Endothelial cell of umbilical vein (primary cell): ENCODE results near the gene CNTNAP1. TPM values are rescaled to one million over a fixed set of nuclear protein-coding genes. Genes with fewer than 3 reads are reported as not detected.

Experiments
- BruUV-seq: library from RNA; stranded (reverse); fragments of 400-500 nt; replicated peaks from 2 replicates; lab custom pipeline; 2021; lab: Mats Ljungman, UMichigan
- CTCF ChIA-PET: fragments of 300-600, 350-600 bp; sonication (Branson Sonifier 250); formaldehyde crosslinking; loops from one replicate; lab custom pipeline; 2021; ENCODE audit warnings: antibody characterized with exemption, inconsistent platforms; lab: Charles Lee
- POLR2A ChIA-PET: fragments of 300-600, 350-600 bp; sonication (Branson Sonifier 250); formaldehyde crosslinking; loops from one replicate; lab custom pipeline; 2021; ENCODE audit warnings: antibody characterized with exemption, inconsistent platforms; lab: Charles Lee
- DNase-seq: peaks from one replicate; pipeline ENCODE4 v3.0.0-alpha.2; 2011; ENCODE audit warnings: low read depth, low spot score
- FAIRE-seq: peaks from 2 replicates; lab custom pipeline; 2011; peaks lifted over from hg19 to GRCh38; lab: Jason Lieb, UNC
- H2AFZ ChIP-seq: 2 replicates; pipeline ENCODE4 v1.6.0; 2012; ENCODE audit warnings: low read depth, low read length, control low read depth, inconsistent platforms
- H3K27ac ChIP-seq: 2 replicates; pipeline ENCODE4 v1.5.1; 2011; ENCODE audit warnings: low read depth, mild to moderate bottlenecking, control low read depth, low read length, moderate library complexity; ENCODE audit not compliant: insufficient read depth
- H3K27me3 ChIP-seq, 2 experiments: 2 replicates each; pipeline versions ENCODE4 v1.6.0 to v1.6.1; 2011; ENCODE audit warnings: low read length in 2 of 2, mixed read lengths in 1 of 2; ENCODE audit not compliant: control insufficient read depth in 2 of 2, insufficient read depth in 2 of 2
- H3K36me3 ChIP-seq, 2 experiments: 2 replicates in 1 of 2; 3 replicates in 1 of 2; pipeline ENCODE4 v1.5.1; 2011; ENCODE audit warnings: low read length in 2 of 2, mild to moderate bottlenecking in 1 of 2, moderate library complexity in 1 of 2; ENCODE audit not compliant: control insufficient read depth in 2 of 2, insufficient read depth in 2 of 2; ENCODE audit errors: extremely low read depth in 1 of 2
- H3K4me1 ChIP-seq: 3 replicates; pipeline ENCODE4 v1.5.1; 2011; ENCODE audit warnings: mild to moderate bottlenecking, low read length; ENCODE audit not compliant: control insufficient read depth, insufficient read depth; ENCODE audit errors: extremely low read depth
- H3K4me2 ChIP-seq: 2 replicates; pipeline ENCODE4 v1.6.1; 2011; ENCODE audit warnings: low read length, control low read depth, mixed read lengths; ENCODE audit not compliant: insufficient read depth
- H3K4me3 ChIP-seq, 3 experiments: fragments of 200-600 bp in 1 of 3; sonication (generic), shearing (Covaris generic) in 1 of 3; replicated peaks in 1 of 3; 2 replicates each; pipeline ENCODE4 v1.5.1; 2011 to 2016; ENCODE audit warnings: control low read depth in 3 of 3, low read length in 3 of 3, mild to moderate bottlenecking in 2 of 3, inconsistent platforms in 1 of 3, low read depth in 1 of 3, moderate library complexity in 1 of 3; ENCODE audit not compliant: insufficient read depth in 1 of 3
- H3K79me2 ChIP-seq: 2 replicates; pipeline ENCODE4 v1.6.0; 2012; ENCODE audit warnings: low read length, inconsistent platforms; ENCODE audit not compliant: control insufficient read depth, insufficient read depth
- H3K9ac ChIP-seq: replicated peaks from 2 replicates; pipeline ENCODE3; 2011; ENCODE audit warnings: low read length, control low read depth; ENCODE audit not compliant: insufficient read depth; ENCODE audit errors: extremely low read depth
- H3K9me1 ChIP-seq: replicated peaks from 3 replicates; pipeline ENCODE4 v1.6.0; 2011; ENCODE audit warnings: mild to moderate bottlenecking, low read length; ENCODE audit not compliant: control insufficient read depth, insufficient read depth; ENCODE audit errors: extremely low read depth
- H3K9me3 ChIP-seq: replicated peaks from 2 replicates; pipeline ENCODE4 v1.5.1; 2012; ENCODE audit warnings: low read length, inconsistent platforms; ENCODE audit not compliant: control insufficient read depth, insufficient read depth
- H4K20me1 ChIP-seq: replicated peaks from 2 replicates; pipeline ENCODE3; 2011; ENCODE audit warnings: mild to moderate bottlenecking, low read length; ENCODE audit not compliant: control insufficient read depth, insufficient read depth; ENCODE audit errors: extremely low read depth
- CTCF ChIP-seq, 2 donors: IDR thresholded peaks; 1 replicate in 1 of 2; 2 replicates in 1 of 2; pipeline ENCODE4 v1.5.1; 2011; ENCODE audit warnings: low read length in 2 of 2, mild to moderate bottlenecking in 2 of 2, moderate library complexity in 2 of 2, control low read depth in 1 of 2, inconsistent platforms in 1 of 2, low read depth in 1 of 2; ENCODE audit not compliant: insufficient read depth in 1 of 2; ENCODE audit errors: extremely low read depth in 1 of 2
- EZH2 ChIP-seq: IDR thresholded peaks from 2 replicates; pipeline ENCODE4 v1.6.1; 2012; ENCODE audit warnings: borderline replicate concordance, low read depth, mild to moderate bottlenecking, moderate library complexity, low read length, inconsistent platforms; ENCODE audit not compliant: severe bottlenecking
- FOS ChIP-seq: IDR thresholded peaks from 2 replicates; pipeline ENCODE4 v1.6.1; 2011; ENCODE audit warnings: mild to moderate bottlenecking, low read length, moderate library complexity, borderline replicate concordance; ENCODE audit not compliant: insufficient read depth
- GATA2 ChIP-seq: IDR thresholded peaks from 2 replicates; pipeline ENCODE4 v1.7.0; 2011; ENCODE audit warnings: low read depth, mild to moderate bottlenecking, moderate library complexity, mixed read lengths, low read length; ENCODE audit not compliant: insufficient read length, insufficient read depth
- JUN ChIP-seq: IDR thresholded peaks from 2 replicates; pipeline ENCODE4 v1.6.1; 2011; ENCODE audit warnings: borderline replicate concordance, low read depth; ENCODE audit not compliant: insufficient read length, insufficient read depth
- MAX ChIP-seq: IDR thresholded peaks from 2 replicates; pipeline ENCODE4 v1.6.1; 2011; ENCODE audit not compliant: insufficient read depth, insufficient read length
- MYC ChIP-seq: IDR thresholded peaks from one replicate; pipeline ENCODE4 v1.6.1; 2011; ENCODE audit warnings: mild to moderate bottlenecking, low read depth, low read length
- POLR2A ChIP-seq: IDR thresholded peaks from 2 replicates; pipeline ENCODE4 v1.6.1; 2012; ENCODE audit warnings: low read depth, mild to moderate bottlenecking, control low read depth, low read length
- POLR2AphosphoS5 ChIP-seq: IDR thresholded peaks from 2 replicates; pipeline ENCODE4 v1.6.1; 2012; ENCODE audit warnings: low read depth, mild to moderate bottlenecking, control low read depth, low read length, moderate library complexity; ENCODE audit not compliant: insufficient read depth
- dilution Hi-C: fragments of 300-500 bp; cut with MboI; formaldehyde crosslinking; loops from one replicate; pipeline ENCODE4 v1.15.0; 2019; ENCODE audit warnings: low sequenced_read_pairs; ENCODE audit not compliant: extremely low pct_ligation_motif_present
- intact Hi-C: fragments of 100-400 bp; cut with micrococcal nuclease; formaldehyde crosslinking; loops from one replicate; pipeline ENCODE4 v1.10.0; 2022
- polyA plus RNA-seq, 4 experiments: library from polyadenylated mRNA; depleted of rRNA in 3 of 4; stranded (reverse) in 3 of 4; unstranded in 1 of 4; fragments of >200 nt; gene quantifications; 2 replicates each; pipeline versions ENCODE4 v1.2.1 to v1.2.3, GENCODE V29; 2011 to 2012; ENCODE audit warnings: missing spikeins in 1 of 4
- total RNA-seq: library from RNA; stranded (reverse); gene quantifications from 2 replicates; pipeline ENCODE4 v1.2.3, GENCODE V29; 2021

Gene CNTNAP1
- total and polyA plus RNA-seq, 2 donors (not counting 3 experiments of a cell fraction or from before 2014, with no cell fraction given), result 26.3 to 44.8 TPM

GRCh38 chr17:42632949-42633444 is 49.3 kb upstream of the CNTNAP1 start:
- Histone ChIP-seq H2AFZ (no peak overlapping the region), H3K27me3 (no peaks in the 10 kb centered on the region), H3K36me3 (no peaks in the 10 kb centered on the region), H3K79me2 (no peaks in the 10 kb centered on the region), H3K9ac (no peak overlapping the region), H3K4me2 (no peak overlapping the region), H3K4me1 (no peaks in the 10 kb centered on the region), H3K9me1 (no peaks in the 10 kb centered on the region), H3K27ac (no peak overlapping the region), H3K9me3 (no peaks in the 10 kb centered on the region), H3K4me3 (no peak overlapping the region), H4K20me1 (no peaks in the 10 kb centered on the region)
- no TSS peak for BruUV-seq
- DNase-seq (no peak), FAIRE-seq (no peak)
- intact Hi-C loops (no loop called here), dilution Hi-C loops (no loop called here)
- ChIA-PET POLR2A (no interaction called here), CTCF (interaction anchor here (1.0 to 1.4 kb wide), 4 partner anchors 9 to 34 kb away, joined by 3 to 4 read pairs (median 3); no protein-coding TSS in a partner anchor)
- TF ChIP-seq FOS, result no peak
- no peak for TF ChIP-seq POLR2A
- TF ChIP-seq POLR2AphosphoS5, result no peak
- TF ChIP-seq GATA2, result no peak
- TF ChIP-seq MAX, result no peak
- no peak for TF ChIP-seq JUN
- TF ChIP-seq MYC, result no peak
- TF ChIP-seq EZH2, result no peak
- TF ChIP-seq CTCF (IDR thresholded peaks at IDR 0.05; ENCODE audit: extremely low read depth in 1 of 2, insufficient read depth in 1 of 2, low read depth in 1 of 2, low read length in 2 of 2), result no peak
